OCI-LY3 (cell line): ENCODE measurements around the gene SLC27A1.

ENCODE experiments used
- CTCF ChIP-seq: fragments of 200-600, 300-600 bp; sonication (generic); IDR thresholded peaks from 2 replicates; pipeline ENCODE4 v1.5.1; 2014; ENCODE audit warnings: antibody characterized with exemption, low read length, low read depth
- EZH2phosphoT487 ChIP-seq: fragments of 200-600 bp; shearing (Covaris generic); IDR thresholded peaks from 2 replicates; pipeline ENCODE4 v1.6.1; 2018; ENCODE audit warnings: antibody characterized with exemption, mixed run types, low read depth

DNA sequence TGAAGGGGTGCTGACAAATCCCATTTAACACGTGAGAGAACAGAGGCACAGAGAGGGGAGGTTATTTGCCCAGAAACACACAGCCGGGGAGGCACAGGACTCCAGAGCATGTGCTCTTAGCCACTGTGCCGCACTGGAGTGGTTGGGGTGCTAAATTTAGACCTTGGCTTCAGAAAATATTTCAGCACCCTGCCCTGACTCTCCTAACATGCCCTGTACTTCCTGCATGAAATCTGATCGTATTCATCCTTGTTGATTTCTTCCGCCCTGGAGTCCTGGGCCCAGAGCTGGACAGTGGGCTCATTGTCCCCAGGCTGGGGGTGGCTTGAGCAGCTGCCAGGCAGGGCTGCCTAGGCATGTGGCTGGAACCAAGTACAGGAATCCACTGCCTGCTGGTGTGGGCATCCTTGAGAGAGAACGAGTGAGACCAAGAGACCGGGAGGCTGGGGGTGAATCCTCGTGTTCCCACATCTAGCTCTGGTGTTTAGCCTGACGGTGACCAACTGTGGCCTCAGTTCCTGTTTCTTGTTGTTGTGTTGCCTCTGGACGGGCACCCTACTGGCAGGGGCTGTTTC, 5.3 kb downstream of the SLC27A1 start:
- TF ChIP-seq CTCF (no peak), EZH2phosphoT487 (no peak)
